HFF-Myc (cell line): Measurements from ENCODE around the gene GJB3.
"Not testable (repeated sequence)": the region's sequence is repeated elsewhere in the genome, so short reads cannot be mapped to it uniquely, and the experiment has no call there.

Experiments used
- DNase-seq: peaks from one replicate; pipeline ENCODE4 v3.0.0-alpha.2; 2011; ENCODE audit warnings: low read depth; ENCODE audit errors: extremely low read depth
- H3K4me3 ChIP-seq: replicated peaks from 2 replicates; pipeline ENCODE4 v1.5.1; 2011; ENCODE audit warnings: low read depth, mild to moderate bottlenecking, control low read depth, low read length
- CTCF ChIP-seq: IDR thresholded peaks from 2 replicates; pipeline ENCODE4 v1.5.1; 2012; ENCODE audit warnings: mild to moderate bottlenecking, low read depth, low read length, control low read depth; ENCODE audit errors: missing control alignments

The GJB3 gene

GRCh38 chr1:34770891-34771504 lies 10.0 kb upstream of the GJB3 start:
- no peak for TF ChIP-seq CTCF
- DNase-seq = no peak
- no peak overlapping the region for H3K4me3 ChIP-seq

- no peak overlapping the region for H3K4me3 ChIP-seq
- no peak for TF ChIP-seq CTCF
- DNase-seq = no peak
Observed at GRCh38 chr1:34771573-34772371, 9.2 kb upstream of the GJB3 start.

- not testable (repeated sequence) for DNase-seq, H3K4me3 ChIP-seq
Observed at GRCh38 chr1:34773114-34773513, 7.9 kb upstream of the GJB3 start.

- no peak overlapping the region for H3K4me3 ChIP-seq
- DNase-seq = no peak
- TF ChIP-seq CTCF = no peak
Observed at GRCh38 chr1:34774957-34775356, 6.1 kb upstream of the GJB3 start.

GRCh38 chr1:34776911-34777310 lies 4.1 kb upstream of the GJB3 start:
- DNase-seq = no peak
- H3K4me3 ChIP-seq = no peak overlapping the region
- no peak for TF ChIP-seq CTCF

- no peak for TF ChIP-seq CTCF
- DNase-seq = no peak
- H3K4me3 ChIP-seq = no peak overlapping the region
Observed at GRCh38 chr1:34777519-34778321, 3.3 kb upstream of the GJB3 start.

GRCh38 chr1:34778381-34778780 lies 2.6 kb upstream of the GJB3 start:
- no peak for DNase-seq
- H3K4me3 ChIP-seq = no peak overlapping the region
- TF ChIP-seq CTCF = no peak
